Measurements from ENCODE around the gene TIFAB.

GRCh38 chr5:135455876-135456237 is 3.7 kb upstream of the TIFAB start:
- TF ChIP-seq POLR2A (IDR thresholded peaks at IDR 0.05), result no peak
- TF ChIP-seq, protein P1, sequence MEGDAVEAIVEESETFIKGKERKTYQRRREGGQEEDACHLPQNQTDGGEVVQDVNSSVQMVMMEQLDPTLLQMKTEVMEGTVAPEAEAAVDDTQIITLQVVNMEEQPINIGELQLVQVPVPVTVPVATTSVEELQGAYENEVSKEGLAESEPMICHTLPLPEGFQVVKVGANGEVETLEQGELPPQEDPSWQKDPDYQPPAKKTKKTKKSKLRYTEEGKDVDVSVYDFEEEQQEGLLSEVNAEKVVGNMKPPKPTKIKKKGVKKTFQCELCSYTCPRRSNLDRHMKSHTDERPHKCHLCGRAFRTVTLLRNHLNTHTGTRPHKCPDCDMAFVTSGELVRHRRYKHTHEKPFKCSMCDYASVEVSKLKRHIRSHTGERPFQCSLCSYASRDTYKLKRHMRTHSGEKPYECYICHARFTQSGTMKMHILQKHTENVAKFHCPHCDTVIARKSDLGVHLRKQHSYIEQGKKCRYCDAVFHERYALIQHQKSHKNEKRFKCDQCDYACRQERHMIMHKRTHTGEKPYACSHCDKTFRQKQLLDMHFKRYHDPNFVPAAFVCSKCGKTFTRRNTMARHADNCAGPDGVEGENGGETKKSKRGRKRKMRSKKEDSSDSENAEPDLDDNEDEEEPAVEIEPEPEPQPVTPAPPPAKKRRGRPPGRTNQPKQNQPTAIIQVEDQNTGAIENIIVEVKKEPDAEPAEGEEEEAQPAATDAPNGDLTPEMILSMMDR (IDR thresholded peaks at IDR 0.05), result no peak
- TF ChIP-seq POLR2AphosphoS5 (IDR thresholded peaks at IDR 0.05), result no peak
